ENCODE measurements around the gene FUZ.

The FUZ gene

GRCh38 chr19:49809941-49810389 lies 3.1 kb downstream of the FUZ start:
- H3K4me3 ChIP-seq (ENCODE audit: low read length) = no peak overlapping the region
- TF ChIP-seq CTCF (IDR thresholded peaks at IDR 0.05; ENCODE audit: insufficient read depth, low read depth, low read length, missing control alignments) = no peak
- DNase-seq (ENCODE audit: low read depth) = no peak

GRCh38 chr19:49809160-49809940 lies 3.7 kb downstream of the FUZ start:
- no peak for DNase-seq (ENCODE audit: low read depth)
- peak overlapping the region; percentile 53 for H3K4me3 ChIP-seq (ENCODE audit: low read length)
- TF ChIP-seq CTCF (IDR thresholded peaks at IDR 0.05; ENCODE audit: insufficient read depth, low read depth, low read length, missing control alignments) = no peak

- no peak for TF ChIP-seq CTCF (IDR thresholded peaks at IDR 0.05; ENCODE audit: insufficient read depth, low read depth, low read length, missing control alignments)
- H3K4me3 ChIP-seq (ENCODE audit: low read length) = peak overlapping the region; percentile 53
- DNase-seq (ENCODE audit: low read depth) = peak; percentile 83
Measured at GRCh38 chr19:49808711-49809159, 4.4 kb downstream of the FUZ start.

GRCh38 chr19:49807904-49808675 lies 5.0 kb downstream of the FUZ start:
- H3K4me3 ChIP-seq (ENCODE audit: low read length) = no peak overlapping the region
- no peak for DNase-seq (ENCODE audit: low read depth)
- no peak for TF ChIP-seq CTCF (IDR thresholded peaks at IDR 0.05; ENCODE audit: insufficient read depth, low read depth, low read length, missing control alignments)

GRCh38 chr19:49807058-49807903 lies 5.8 kb downstream of the FUZ start:
- no peak for DNase-seq (ENCODE audit: low read depth)
- TF ChIP-seq CTCF (IDR thresholded peaks at IDR 0.05; ENCODE audit: insufficient read depth, low read depth, low read length, missing control alignments) = no peak
- H3K4me3 ChIP-seq (ENCODE audit: low read length) = no peak overlapping the region

- no peak overlapping the region for H3K4me3 ChIP-seq (ENCODE audit: low read length)
- no peak for DNase-seq (ENCODE audit: low read depth)
- no peak for TF ChIP-seq CTCF (IDR thresholded peaks at IDR 0.05; ENCODE audit: insufficient read depth, low read depth, low read length, missing control alignments)
Measured at GRCh38 chr19:49806620-49806959, 6.5 kb downstream of the FUZ start.
